Natural killer cell (primary cell): Measurements from ENCODE around the gene HIGD2A. TPM values are rescaled to one million over a fixed set of nuclear protein-coding genes. Genes with fewer than 3 reads are reported as not detected.
"Not testable (repeated sequence)": the region's sequence is repeated elsewhere in the genome, so short reads cannot be mapped to it uniquely, and the experiment has no call there.

Source experiments
- ATAC-seq, 3 donors: fragments of 150-1000 bp in 2 of 3; fragments of 200-7000 bp in 1 of 3; cut with Tn5 transposase; 1 replicate in 1 of 3; 2 replicates in 2 of 3; pipeline ENCODE4 v1.10.0; 2021; ENCODE audit warnings: mild to moderate bottlenecking in 2 of 3, moderate library complexity in 2 of 3
- DNase-seq, 2 donors: peaks; one replicate each; pipeline versions ENCODE4 v3.0.0 to v3.0.0-alpha.2; 2013 to 2021; ENCODE audit warnings: mixed read lengths in 1 of 2
- H3K27ac ChIP-seq: one replicate; pipeline ENCODE4 v1.5.1; 2013; ENCODE audit warnings: mild to moderate bottlenecking, low read length
- H3K27me3 ChIP-seq: one replicate; pipeline ENCODE4 v1.6.1; 2013; ENCODE audit warnings: low read length; ENCODE audit not compliant: control insufficient read depth, insufficient read depth
- H3K36me3 ChIP-seq: one replicate; pipeline ENCODE4 v1.6.1; 2013; ENCODE audit warnings: low read length; ENCODE audit not compliant: control insufficient read depth, insufficient read depth
- H3K4me1 ChIP-seq: one replicate; pipeline ENCODE4 v1.6.1; 2013; ENCODE audit warnings: low read length; ENCODE audit not compliant: control insufficient read depth, insufficient read depth
- H3K4me3 ChIP-seq: one replicate; pipeline ENCODE4 v1.5.1; 2013; ENCODE audit warnings: low read length
- H3K9me3 ChIP-seq: one replicate; pipeline ENCODE4 v1.6.1; 2013; ENCODE audit warnings: low read length; ENCODE audit not compliant: control insufficient read depth, insufficient read depth
- H3K27ac Mint-ChIP-seq, 2 donors: one replicate each; pipeline ENCODE4 v1.8.0; 2022; ENCODE audit warnings: mild to moderate bottlenecking in 2 of 2, mixed read lengths in 2 of 2, moderate library complexity in 1 of 2
- H3K27me3 Mint-ChIP-seq, 2 donors: one replicate each; pipeline ENCODE4 v1.8.0; 2022; ENCODE audit warnings: low read depth in 2 of 2, mixed read lengths in 2 of 2
- H3K36me3 Mint-ChIP-seq: one replicate; pipeline ENCODE4 v1.8.0; 2022; ENCODE audit warnings: mixed read lengths
- H3K4me1 Mint-ChIP-seq, 2 donors: one replicate each; pipeline ENCODE4 v1.8.0; 2022; ENCODE audit warnings: mixed read lengths in 2 of 2
- H3K4me3 Mint-ChIP-seq: one replicate; pipeline ENCODE4 v1.8.0; 2022; ENCODE audit warnings: mild to moderate bottlenecking, moderate library complexity, mixed read lengths
- H3K9me3 Mint-ChIP-seq, 2 donors: one replicate each; pipeline ENCODE4 v1.8.0; 2022; ENCODE audit warnings: mixed read lengths in 2 of 2
- CTCF ChIP-seq: fragments of 200-600 bp; IDR thresholded peaks from one replicate; pipeline ENCODE4 v1.8.0; 2022; ENCODE audit warnings: antibody characterized with exemption
- WGBS: methylation state at CpG from one replicate; pipeline ENCODE4 v1.1.7; 2013; ENCODE audit warnings: missing lambda C conversion rate; ENCODE audit not compliant: insufficient coverage; 5-methylcytosine and 5-hydroxymethylcytosine counted together
- intact Hi-C: fragments of 100-400 bp; cut with micrococcal nuclease; formaldehyde crosslinking; loops from one replicate; pipeline ENCODE4 v1.14.2; 2022
- total RNA-seq, 4 donors: library from RNA; stranded (reverse); fragments of 120-200 nt in 1 of 4; gene quantifications; one replicate each; pipeline versions ENCODE4 v1.2.3 to v1.2.4, GENCODE V29; 2013 to 2022

HIGD2A gene
- total RNA-seq, 3 donors from 2014 or later (not counting 1 experiment from before 2014, with no cell fraction given) = 83.5 to 90.2 (median 86.2) TPM

GRCh38 chr5:176405656-176406435, 17.3 kb downstream of the HIGD2A start:
- Histone ChIP-seq H3K27ac (no peak overlapping the region), H3K36me3 (peaks cover 15% of the 10 kb centered on the region), H3K4me1 (no peaks in the 10 kb centered on the region), H3K4me3 (no peak overlapping the region), H3K27me3 (no peaks in the 10 kb centered on the region), H3K9me3 (no peaks in the 10 kb centered on the region)
- Mint-ChIP-seq H3K36me3 (no peaks in the 10 kb centered on the region), H3K4me1 (peaks cover 7% of the 10 kb centered on the region in 2 donors), H3K4me3 (no peak overlapping the region), H3K27ac (no peak overlapping the region), H3K9me3 (no peaks in the 10 kb centered on the region), H3K27me3 (no peaks in the 10 kb centered on the region)
- 95% methylated on average over 20 of the region's 20 CpGs for WGBS
- intact Hi-C loops = no loop called here
- TF ChIP-seq CTCF = no peak
- peak in 1 of 3 donors; percentile 11 for ATAC-seq
- no peak for DNase-seq

GRCh38 chr5:176406436-176407052, 18.0 kb downstream of the HIGD2A start:
- DNase-seq = no peak
- WGBS = 94% methylated on average over 9 of the region's 9 CpGs
- no peaks in the 10 kb centered on the region for H3K27me3 Mint-ChIP-seq
- H3K4me3 Mint-ChIP-seq = no peak overlapping the region
- H3K9me3 ChIP-seq = no peaks in the 10 kb centered on the region
- TF ChIP-seq CTCF = no peak
- H3K27ac ChIP-seq = no peak overlapping the region
- no peak overlapping the region for H3K4me3 ChIP-seq
- intact Hi-C loops = no loop called here
- no peak overlapping the region for H3K27ac Mint-ChIP-seq
- peaks cover 14% of the 10 kb centered on the region in 2 donors for H3K4me1 Mint-ChIP-seq
- no peaks in the 10 kb centered on the region for H3K27me3 ChIP-seq
- no peaks in the 10 kb centered on the region for H3K36me3 Mint-ChIP-seq
- no peaks in the 10 kb centered on the region for H3K4me1 ChIP-seq
- H3K36me3 ChIP-seq = peaks cover 15% of the 10 kb centered on the region
- ATAC-seq = no peak
- no peaks in the 10 kb centered on the region for H3K9me3 Mint-ChIP-seq

- no peak overlapping the region for H3K27ac Mint-ChIP-seq
- no peak overlapping the region for H3K27ac ChIP-seq
- intact Hi-C loops = no loop called here
- WGBS = 96% methylated on average over 6 of the region's 6 CpGs
- H3K4me3 ChIP-seq = no peak overlapping the region
- no peaks in the 10 kb centered on the region for H3K27me3 ChIP-seq
- H3K36me3 Mint-ChIP-seq = no peaks in the 10 kb centered on the region
- H3K36me3 ChIP-seq = peaks cover 15% of the 10 kb centered on the region
- ATAC-seq (no peak), DNase-seq (no peak)
- no peak overlapping the region for H3K4me3 Mint-ChIP-seq
- no peaks in the 10 kb centered on the region for H3K9me3 Mint-ChIP-seq
- H3K4me1 ChIP-seq = no peaks in the 10 kb centered on the region
- no peaks in the 10 kb centered on the region for H3K9me3 ChIP-seq
- H3K27me3 Mint-ChIP-seq = no peaks in the 10 kb centered on the region
- H3K4me1 Mint-ChIP-seq = peaks cover 20 to 23% of the 10 kb centered on the region in 2 donors
- no peak for TF ChIP-seq CTCF
Measured at GRCh38 chr5:176407456-176408251, 19.1 kb downstream of the HIGD2A start.

GRCh38 chr5:176408252-176408573, 19.7 kb downstream of the HIGD2A start:
- H3K4me3 Mint-ChIP-seq, H3K27ac Mint-ChIP-seq, DNase-seq, H3K9me3 Mint-ChIP-seq, H3K4me3 ChIP-seq, H3K27me3 Mint-ChIP-seq, H3K27ac ChIP-seq, H3K27me3 ChIP-seq, intact Hi-C loops, H3K4me1 ChIP-seq, ATAC-seq, H3K9me3 ChIP-seq, H3K36me3 Mint-ChIP-seq: not testable (repeated sequence)
- H3K4me1 Mint-ChIP-seq = peaks cover 23 to 24% of the 10 kb centered on the region in 2 donors
- peaks cover 15% of the 10 kb centered on the region for H3K36me3 ChIP-seq
- 99% methylated on average over 10 of the region's 10 CpGs for WGBS
